HL-60 (cell line): Measurements from ENCODE around the gene CLIC4.
A peak's percentile ranks its signal among the peaks of the same experiment; 100 is the strongest.
"Not testable (repeated sequence)": the region's sequence is repeated elsewhere in the genome, so short reads cannot be mapped to it uniquely, and the experiment has no call there.

Source experiments
- DNase-seq, 2 experiments: peaks; one replicate each; pipeline ENCODE4 v3.0.0-alpha.2; 2010 to 2020; ENCODE audit warnings: low read depth in 1 of 2, low spot score in 1 of 2
- H3K27ac ChIP-seq: fragments of 250-450 bp; sonication (Bioruptor Pico); replicated peaks from 2 replicates; pipeline ENCODE4 v1.5.1; 2020; ENCODE audit warnings: mild to moderate bottlenecking, moderate library complexity
- H3K27me3 ChIP-seq: fragments of 250-450 bp; sonication (Bioruptor Pico); 2 replicates; pipeline ENCODE4 v1.5.1; 2021; ENCODE audit warnings: mild to moderate bottlenecking, moderate library complexity; ENCODE audit not compliant: insufficient read depth, poor library complexity, severe bottlenecking
- H3K4me3 ChIP-seq: replicated peaks from 2 replicates; pipeline ENCODE4 v1.5.1; 2011; ENCODE audit warnings: mild to moderate bottlenecking, control low read depth, low read length; ENCODE audit not compliant: insufficient read depth
- GABPA ChIP-seq: IDR thresholded peaks from 2 replicates; pipeline ENCODE4 v1.6.1; 2012; ENCODE audit warnings: low read depth
- POLR2AphosphoS5 ChIP-seq: IDR thresholded peaks from 2 replicates; pipeline ENCODE4 v1.6.1; 2012; ENCODE audit warnings: low read depth
- SPI1 ChIP-seq: IDR thresholded peaks from 2 replicates; pipeline ENCODE4 v1.6.1; 2012; ENCODE audit warnings: low read depth, mild to moderate bottlenecking, borderline replicate concordance
- TF ChIP-seq, protein P1 (sequence below): IDR thresholded peaks from 2 replicates; pipeline ENCODE4 v1.6.1; 2012; ENCODE audit warnings: low read depth; ENCODE audit not compliant: insufficient replicate concordance
- TF ChIP-seq, protein P2 (sequence below): IDR thresholded peaks from one replicate; pipeline ENCODE4 v1.5.1; 2011; ENCODE audit warnings: low read length, control low read depth, inconsistent platforms; ENCODE audit not compliant: insufficient read depth

Gene CLIC4

DNA sequence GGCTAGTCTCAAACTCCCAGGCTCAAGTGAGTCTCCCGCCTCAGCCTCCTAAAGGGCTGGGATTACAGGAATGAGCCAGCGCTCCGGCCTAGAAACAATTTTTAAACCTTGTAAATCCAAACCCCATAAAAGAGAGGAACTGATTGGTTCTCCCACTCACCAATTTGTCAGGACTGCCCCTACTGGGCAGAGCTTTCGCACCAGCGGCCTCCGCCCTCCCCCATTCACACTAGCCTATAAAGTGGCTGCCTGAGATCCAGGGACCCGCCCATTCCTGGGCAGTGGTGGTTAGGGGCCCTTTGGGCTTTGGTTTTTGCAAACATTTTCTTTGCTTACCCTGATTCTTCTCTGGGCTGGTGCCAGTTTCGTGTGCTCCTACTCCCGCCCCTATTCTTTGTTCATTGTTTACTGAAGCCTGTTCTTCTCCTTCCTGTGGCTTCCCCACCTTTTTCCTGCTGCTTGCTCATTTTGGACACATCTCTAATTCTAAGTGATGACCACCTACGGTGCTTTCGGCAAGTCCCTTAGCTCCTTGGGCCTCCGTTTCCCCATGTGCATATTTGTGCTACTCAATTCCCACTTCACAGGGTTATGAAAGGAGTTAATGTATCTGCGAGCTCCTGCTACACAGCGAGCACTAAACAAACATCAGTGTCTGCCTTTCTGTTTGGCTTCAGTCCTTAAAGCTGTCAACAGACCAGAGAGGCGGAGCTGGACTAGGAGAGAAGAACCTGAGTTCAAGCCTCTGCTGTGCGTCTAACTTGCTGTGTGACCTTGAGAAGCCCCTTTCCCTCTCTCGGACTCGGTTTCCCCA, 39.8 kb upstream of the CLIC4 start:
- Histone ChIP-seq H3K4me3 (no peak overlapping the region), H3K27ac (no peak overlapping the region), H3K27me3 (no peaks in the 10 kb centered on the region)
- DNase-seq = no peak
- TF ChIP-seq SPI1 = no peak

DNA sequence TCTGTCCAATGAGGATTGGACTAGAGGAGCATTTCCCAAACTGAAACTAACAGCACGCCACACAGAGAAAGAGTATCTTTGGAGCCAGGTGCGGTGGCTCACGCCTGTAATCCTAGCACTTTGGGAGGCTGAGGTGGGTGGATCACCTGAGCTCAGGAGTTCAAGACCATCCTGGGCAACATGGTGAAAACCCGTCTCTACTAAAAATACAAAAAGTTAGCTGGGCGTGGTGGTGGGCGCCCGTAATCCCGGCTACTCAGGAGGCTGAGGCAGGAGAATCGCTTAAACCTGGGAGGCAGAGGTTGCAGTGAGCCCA, 39.2 kb upstream of the CLIC4 start:
- not testable (repeated sequence) for H3K27ac ChIP-seq, H3K27me3 ChIP-seq, DNase-seq, H3K4me3 ChIP-seq

DNA sequence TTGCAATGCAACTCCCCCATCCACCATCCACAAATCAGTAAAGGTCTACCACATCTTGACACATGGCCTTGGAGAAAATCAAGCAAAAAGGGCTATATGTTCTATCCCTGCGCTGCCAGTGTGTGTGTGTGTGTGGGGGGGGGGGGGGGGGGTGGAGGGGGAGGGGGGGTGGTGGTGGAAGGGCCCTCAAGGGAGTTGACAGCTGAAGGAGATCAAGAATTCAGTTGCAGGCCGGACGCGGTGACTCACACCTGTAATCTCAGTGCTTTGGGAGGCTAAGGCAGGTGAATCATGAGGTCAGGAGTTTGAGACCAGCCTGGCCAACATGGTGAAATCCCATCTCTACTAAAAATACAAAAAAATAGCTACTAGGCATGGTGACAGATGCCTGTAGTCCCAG, 37.6 kb upstream of the CLIC4 start:
- no peak for DNase-seq
- Histone ChIP-seq H3K27me3 (no peaks in the 10 kb centered on the region), H3K4me3 (no peak overlapping the region), H3K27ac (no peak overlapping the region)
- TF ChIP-seq SPI1 (no peak), GABPA (no peak)
- TF ChIP-seq, protein P1, sequence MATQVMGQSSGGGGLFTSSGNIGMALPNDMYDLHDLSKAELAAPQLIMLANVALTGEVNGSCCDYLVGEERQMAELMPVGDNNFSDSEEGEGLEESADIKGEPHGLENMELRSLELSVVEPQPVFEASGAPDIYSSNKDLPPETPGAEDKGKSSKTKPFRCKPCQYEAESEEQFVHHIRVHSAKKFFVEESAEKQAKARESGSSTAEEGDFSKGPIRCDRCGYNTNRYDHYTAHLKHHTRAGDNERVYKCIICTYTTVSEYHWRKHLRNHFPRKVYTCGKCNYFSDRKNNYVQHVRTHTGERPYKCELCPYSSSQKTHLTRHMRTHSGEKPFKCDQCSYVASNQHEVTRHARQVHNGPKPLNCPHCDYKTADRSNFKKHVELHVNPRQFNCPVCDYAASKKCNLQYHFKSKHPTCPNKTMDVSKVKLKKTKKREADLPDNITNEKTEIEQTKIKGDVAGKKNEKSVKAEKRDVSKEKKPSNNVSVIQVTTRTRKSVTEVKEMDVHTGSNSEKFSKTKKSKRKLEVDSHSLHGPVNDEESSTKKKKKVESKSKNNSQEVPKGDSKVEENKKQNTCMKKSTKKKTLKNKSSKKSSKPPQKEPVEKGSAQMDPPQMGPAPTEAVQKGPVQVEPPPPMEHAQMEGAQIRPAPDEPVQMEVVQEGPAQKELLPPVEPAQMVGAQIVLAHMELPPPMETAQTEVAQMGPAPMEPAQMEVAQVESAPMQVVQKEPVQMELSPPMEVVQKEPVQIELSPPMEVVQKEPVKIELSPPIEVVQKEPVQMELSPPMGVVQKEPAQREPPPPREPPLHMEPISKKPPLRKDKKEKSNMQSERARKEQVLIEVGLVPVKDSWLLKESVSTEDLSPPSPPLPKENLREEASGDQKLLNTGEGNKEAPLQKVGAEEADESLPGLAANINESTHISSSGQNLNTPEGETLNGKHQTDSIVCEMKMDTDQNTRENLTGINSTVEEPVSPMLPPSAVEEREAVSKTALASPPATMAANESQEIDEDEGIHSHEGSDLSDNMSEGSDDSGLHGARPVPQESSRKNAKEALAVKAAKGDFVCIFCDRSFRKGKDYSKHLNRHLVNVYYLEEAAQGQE = no peak
- TF ChIP-seq, protein P2, sequence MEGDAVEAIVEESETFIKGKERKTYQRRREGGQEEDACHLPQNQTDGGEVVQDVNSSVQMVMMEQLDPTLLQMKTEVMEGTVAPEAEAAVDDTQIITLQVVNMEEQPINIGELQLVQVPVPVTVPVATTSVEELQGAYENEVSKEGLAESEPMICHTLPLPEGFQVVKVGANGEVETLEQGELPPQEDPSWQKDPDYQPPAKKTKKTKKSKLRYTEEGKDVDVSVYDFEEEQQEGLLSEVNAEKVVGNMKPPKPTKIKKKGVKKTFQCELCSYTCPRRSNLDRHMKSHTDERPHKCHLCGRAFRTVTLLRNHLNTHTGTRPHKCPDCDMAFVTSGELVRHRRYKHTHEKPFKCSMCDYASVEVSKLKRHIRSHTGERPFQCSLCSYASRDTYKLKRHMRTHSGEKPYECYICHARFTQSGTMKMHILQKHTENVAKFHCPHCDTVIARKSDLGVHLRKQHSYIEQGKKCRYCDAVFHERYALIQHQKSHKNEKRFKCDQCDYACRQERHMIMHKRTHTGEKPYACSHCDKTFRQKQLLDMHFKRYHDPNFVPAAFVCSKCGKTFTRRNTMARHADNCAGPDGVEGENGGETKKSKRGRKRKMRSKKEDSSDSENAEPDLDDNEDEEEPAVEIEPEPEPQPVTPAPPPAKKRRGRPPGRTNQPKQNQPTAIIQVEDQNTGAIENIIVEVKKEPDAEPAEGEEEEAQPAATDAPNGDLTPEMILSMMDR = no peak

DNA sequence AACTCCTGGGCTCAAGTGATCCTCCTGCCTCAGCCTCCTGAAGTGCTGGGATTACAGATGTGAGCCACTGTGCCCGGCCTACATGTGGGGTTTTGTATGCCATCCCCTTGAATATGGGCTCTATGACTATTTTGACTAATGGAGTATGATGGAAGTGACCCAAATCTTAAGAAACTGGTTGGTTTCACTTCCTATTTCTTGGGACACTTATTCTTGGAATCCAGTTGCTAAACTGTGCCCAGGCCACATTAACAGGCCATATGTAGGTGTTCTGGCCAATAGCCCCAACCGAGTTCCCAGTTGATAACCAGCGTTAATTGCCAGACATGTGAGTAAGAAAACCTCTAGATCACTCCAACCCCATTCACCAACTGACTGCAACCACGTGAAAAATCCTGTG, 36.3 kb upstream of the CLIC4 start:
- H3K27me3 ChIP-seq = no peaks in the 10 kb centered on the region
- H3K4me3 ChIP-seq = no peak overlapping the region
- TF ChIP-seq POLR2AphosphoS5 = no peak
- TF ChIP-seq SPI1 = peak; percentile 11; the same call in 1 of the 2 replicates
- peak in 1 of 2 experiments; percentile 74 for DNase-seq
- H3K27ac ChIP-seq = no peak overlapping the region

DNA sequence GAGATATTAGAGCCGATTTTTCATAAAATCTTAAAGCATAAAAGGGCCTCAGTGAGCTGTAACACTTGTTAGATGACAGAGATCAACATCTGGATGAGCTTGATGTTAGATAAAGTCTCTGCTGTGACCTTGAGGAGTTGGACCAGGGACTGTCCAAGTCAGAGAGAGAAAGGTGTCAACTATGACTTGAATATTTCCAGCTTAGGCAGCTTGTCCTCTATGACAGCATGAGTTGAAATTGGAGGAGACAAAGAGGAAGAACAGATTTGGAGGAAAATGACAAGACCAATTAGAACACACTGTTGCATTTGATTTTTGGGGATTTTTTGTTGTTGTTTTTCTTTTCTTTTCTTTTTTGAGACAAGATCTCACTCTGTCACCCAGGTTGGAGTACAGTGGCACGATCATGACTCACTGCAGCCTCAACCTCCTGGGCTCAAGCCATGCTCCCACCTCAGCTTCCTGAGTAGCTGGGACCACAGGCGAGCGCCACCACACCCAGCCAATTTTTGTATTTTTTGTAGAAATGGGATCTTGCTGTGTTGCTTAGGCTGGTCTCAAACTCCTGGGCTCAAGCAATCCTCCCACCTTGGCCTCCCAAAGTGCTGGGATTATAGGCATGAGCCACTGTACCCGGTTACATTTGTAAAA, 35.3 kb upstream of the CLIC4 start:
- H3K27ac ChIP-seq = no peak overlapping the region
- H3K4me3 ChIP-seq = no peak overlapping the region
- no peaks in the 10 kb centered on the region for H3K27me3 ChIP-seq
- TF ChIP-seq SPI1 (no peak), GABPA (no peak), POLR2AphosphoS5 (no peak)
- TF ChIP-seq, protein P1 = no peak
- TF ChIP-seq, protein P2 = no peak
- DNase-seq = no peak
